KOPT-K1 (cell line): Measurements from ENCODE around the gene GALT.
A peak's percentile ranks its signal among the peaks of the same experiment; 100 is the strongest.
"Not testable (repeated sequence)": the region's sequence is repeated elsewhere in the genome, so short reads cannot be mapped to it uniquely, and the experiment has no call there.

ENCODE experiments used
- H3K27ac ChIP-seq: fragments of 200-600 bp; sonication (generic); 2 replicates; pipeline ENCODE4 v1.5.1; 2016; ENCODE audit warnings: antibody characterized with exemption, mild to moderate bottlenecking, low read depth, low read length; ENCODE audit not compliant: poor library complexity, severe bottlenecking
- H3K36me3 ChIP-seq: fragments of 200-600 bp; sonication (generic); 2 replicates; pipeline ENCODE4 v1.5.1; 2017; ENCODE audit warnings: antibody characterized with exemption, mild to moderate bottlenecking, low read length, moderate library complexity; ENCODE audit not compliant: insufficient read depth
- H3K9me3 ChIP-seq: fragments of 200-600 bp; sonication (generic); 2 replicates; pipeline ENCODE4 v1.5.1; 2017; ENCODE audit warnings: antibody characterized with exemption, low read length, mild to moderate bottlenecking; ENCODE audit not compliant: insufficient read depth, poor library complexity, severe bottlenecking

The GALT gene

DNA sequence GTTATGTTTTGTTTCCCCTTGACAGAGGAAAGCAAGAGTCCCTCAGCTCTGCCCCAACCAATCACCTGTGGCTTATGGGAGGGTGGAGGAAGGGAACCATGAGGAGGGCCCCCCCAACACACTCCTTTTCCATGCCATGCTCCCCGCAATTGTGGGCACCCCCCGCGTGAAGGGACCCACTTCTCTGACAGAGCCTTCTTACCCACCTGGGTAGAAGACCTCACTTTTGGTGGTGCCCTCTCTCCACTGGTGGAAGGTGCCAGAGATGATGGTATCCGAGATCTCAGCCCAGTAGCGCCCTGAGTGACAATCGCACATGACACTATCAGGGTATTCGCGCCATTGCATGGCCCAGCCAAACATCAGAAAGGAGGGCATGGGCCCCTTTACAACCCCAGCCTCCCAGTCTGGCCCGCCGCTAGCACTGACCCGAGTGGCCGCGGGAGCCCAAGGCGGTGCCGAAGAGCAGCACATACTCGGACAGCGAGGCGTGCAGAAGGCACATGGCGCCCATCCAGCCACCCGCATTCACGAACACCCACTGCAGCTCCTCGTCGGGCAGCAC lies 9.6 kb upstream of the GALT start:
- H3K36me3 ChIP-seq, result peaks cover 19% of the 10 kb centered on the region
- no peaks in the 10 kb centered on the region for H3K9me3 ChIP-seq
- H3K27ac ChIP-seq, result peak overlapping the region; percentile 84

GRCh38 chr9:34637356-34638137 lies 8.9 kb upstream of the GALT start, which contains the start of gene SIGMAR1:
Gene SIGMAR1, minus strand, starts transcription at chr9:34637787. Its CDS starts 90 bp downstream, at chr9:34637697.
- Histone ChIP-seq H3K27ac (peak within 1 kb of the TSS; percentile 84), H3K9me3 (no peaks in the 10 kb centered on the region), H3K36me3 (peaks cover 19% of the 10 kb centered on the region)

GRCh38 chr9:34638138-34638445 lies 8.4 kb upstream of the GALT start:
- Histone ChIP-seq H3K9me3 (no peaks in the 10 kb centered on the region), H3K36me3 (peaks cover 19% of the 10 kb centered on the region), H3K27ac (peak overlapping the region; percentile 84)

DNA sequence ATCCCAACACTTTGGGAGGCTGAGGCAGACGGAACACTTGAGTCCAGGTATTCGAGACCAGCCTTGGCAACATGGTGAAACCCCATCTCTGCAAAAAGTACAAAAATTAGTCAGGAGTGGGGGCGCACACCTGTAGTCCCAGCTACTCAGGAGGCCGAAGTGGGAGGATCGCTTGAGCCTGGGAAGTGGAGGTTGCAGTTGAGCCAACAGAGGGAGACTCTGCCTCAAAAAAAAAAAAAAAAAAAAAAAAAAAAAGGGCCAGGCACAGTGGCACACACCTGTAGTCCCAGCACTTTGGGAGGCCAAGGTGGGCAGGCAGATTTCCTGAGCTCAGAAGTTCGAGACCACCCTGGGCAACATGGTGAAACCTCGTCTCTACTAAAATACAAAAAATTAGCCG lies 7.2 kb upstream of the GALT start:
- H3K27ac ChIP-seq, H3K9me3 ChIP-seq: not testable (repeated sequence)
- H3K36me3 ChIP-seq, result peaks cover 18% of the 10 kb centered on the region

GRCh38 chr9:34642679-34643078 lies 3.8 kb upstream of the GALT start:
- no peaks in the 10 kb centered on the region for H3K9me3 ChIP-seq
- no peak overlapping the region for H3K27ac ChIP-seq

DNA sequence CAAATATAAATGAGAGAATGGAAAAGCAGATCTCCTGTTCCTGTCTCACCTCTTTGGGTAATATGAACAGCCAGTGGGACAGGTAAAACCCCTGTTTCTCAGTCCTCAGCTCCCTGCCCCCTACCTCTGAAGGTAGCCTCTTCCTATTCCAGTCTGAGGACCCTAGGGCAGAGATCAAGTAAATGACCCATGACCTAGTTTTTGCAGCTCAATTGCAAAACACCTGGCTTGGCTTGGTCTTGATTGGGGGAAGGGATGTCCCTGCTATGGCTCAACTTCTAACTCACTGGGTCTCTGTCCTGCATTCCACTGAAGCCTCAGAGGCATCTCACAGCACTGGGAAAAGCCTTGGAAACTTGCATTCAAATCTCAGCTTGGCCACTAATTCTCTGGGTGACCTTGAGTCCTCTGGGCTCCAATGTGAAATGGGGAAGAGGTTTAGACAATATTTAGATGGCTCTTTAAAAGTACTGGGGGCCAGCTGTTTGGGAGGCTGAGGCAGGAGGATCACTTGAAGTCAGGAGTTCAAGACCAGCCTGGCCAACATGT lies 1.6 kb upstream of the GALT start:
- no peak overlapping the region for H3K27ac ChIP-seq
- peaks cover 19% of the 10 kb centered on the region for H3K36me3 ChIP-seq
- no peaks in the 10 kb centered on the region for H3K9me3 ChIP-seq

More at GRCh38 chr9:34642679-34643078, 3.8 kb upstream of the GALT start:
- no peaks in the 10 kb centered on the region for H3K36me3 ChIP-seq

DNA sequence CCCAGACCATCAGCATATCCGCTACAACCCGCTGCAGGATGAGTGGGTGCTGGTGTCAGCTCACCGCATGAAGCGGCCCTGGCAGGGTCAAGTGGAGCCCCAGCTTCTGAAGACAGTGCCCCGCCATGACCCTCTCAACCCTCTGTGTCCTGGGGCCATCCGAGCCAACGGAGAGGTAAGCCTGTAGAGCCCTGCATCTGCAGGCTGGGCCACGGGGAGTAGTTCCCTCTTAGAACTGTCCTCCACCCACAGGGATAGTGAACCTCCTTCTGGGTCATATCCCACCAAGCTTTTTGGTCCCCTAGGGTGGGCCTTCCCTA lies 569 bp downstream of the GALT start:
- H3K27ac ChIP-seq, result peak overlapping the region; percentile 79
- no peaks in the 10 kb centered on the region for H3K9me3 ChIP-seq
- peaks cover 33% of the 10 kb centered on the region for H3K36me3 ChIP-seq

DNA sequence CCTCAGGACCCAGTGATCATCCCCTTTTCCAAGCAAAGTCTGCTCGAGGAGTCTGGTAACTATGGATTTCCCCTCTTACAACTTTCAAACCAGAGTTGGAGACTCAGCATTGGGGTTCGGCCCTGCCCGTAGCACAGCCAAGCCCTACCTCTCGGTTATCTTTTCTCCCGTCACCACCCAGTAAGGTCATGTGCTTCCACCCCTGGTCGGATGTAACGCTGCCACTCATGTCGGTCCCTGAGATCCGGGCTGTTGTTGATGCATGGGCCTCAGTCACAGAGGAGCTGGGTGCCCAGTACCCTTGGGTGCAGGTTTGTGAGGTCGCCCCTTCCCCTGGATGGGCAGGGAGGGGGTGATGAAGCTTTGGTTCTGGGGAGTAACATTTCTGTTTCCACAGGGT lies 1.2 kb downstream of the GALT start:
- peak overlapping the region; percentile 79 for H3K27ac ChIP-seq
- no peaks in the 10 kb centered on the region for H3K9me3 ChIP-seq
- H3K36me3 ChIP-seq, result peaks cover 33% of the 10 kb centered on the region

DNA sequence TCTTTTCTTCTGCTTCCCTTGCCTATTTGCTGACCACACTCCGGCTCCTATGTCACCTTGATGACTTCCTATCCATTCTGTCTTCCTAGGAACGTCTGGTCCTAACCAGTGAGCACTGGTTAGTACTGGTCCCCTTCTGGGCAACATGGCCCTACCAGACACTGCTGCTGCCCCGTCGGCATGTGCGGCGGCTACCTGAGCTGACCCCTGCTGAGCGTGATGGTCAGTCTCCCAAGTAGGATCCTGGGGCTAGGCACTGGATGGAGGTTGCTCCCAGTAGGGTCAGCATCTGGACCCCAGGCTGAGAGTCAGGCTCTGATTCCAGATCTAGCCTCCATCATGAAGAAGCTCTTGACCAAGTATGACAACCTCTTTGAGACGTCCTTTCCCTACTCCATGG lies 2.2 kb downstream of the GALT start:
- H3K36me3 ChIP-seq, result peaks cover 33% of the 10 kb centered on the region
- H3K9me3 ChIP-seq, result no peaks in the 10 kb centered on the region
- no peak overlapping the region for H3K27ac ChIP-seq

DNA sequence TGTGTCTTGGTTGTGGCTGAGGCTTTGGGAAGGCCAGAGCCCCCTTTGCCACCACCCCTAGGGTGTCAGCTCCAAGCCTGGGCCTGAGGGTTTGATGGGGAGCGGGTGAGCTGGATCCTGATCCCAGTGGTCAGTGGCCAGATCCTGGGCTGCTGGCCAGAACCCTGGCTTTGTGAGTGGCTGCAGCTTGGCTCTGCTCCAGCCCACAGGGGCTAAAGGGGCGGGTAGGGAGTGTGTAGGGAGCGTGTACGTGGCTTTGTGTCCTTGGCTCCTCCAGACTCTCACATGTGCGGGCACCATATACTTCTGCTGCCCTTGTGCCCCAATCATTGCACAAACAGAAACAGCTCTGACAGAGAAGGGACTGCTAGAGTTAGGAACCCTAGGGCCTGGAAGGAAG lies 4.3 kb downstream of the GALT start:
- no peaks in the 10 kb centered on the region for H3K9me3 ChIP-seq
- H3K27ac ChIP-seq, result no peak overlapping the region
- H3K36me3 ChIP-seq, result peaks cover 33% of the 10 kb centered on the region

DNA sequence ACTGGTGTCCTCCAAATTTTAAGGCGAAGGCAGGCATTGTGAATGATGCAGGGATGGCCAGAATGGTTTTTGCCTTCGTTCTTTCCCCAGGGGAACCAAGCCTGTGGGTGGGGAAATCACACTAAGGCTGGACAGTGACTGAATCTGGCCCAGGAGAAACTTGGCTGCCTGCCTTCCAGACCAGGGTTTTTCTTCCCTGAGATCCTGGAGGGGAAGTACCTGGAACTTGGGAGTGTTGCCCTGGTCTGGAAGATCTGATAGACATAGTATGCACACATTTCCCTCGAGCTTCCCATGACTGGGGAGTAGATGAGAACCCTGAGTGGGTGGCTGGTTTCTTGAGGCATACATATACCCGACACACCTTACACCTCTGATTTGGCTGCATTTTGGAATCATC lies 4.8 kb downstream of the GALT start:
- no peak overlapping the region for H3K27ac ChIP-seq
- H3K36me3 ChIP-seq, result peaks cover 33% of the 10 kb centered on the region
- H3K9me3 ChIP-seq, result no peaks in the 10 kb centered on the region

DNA sequence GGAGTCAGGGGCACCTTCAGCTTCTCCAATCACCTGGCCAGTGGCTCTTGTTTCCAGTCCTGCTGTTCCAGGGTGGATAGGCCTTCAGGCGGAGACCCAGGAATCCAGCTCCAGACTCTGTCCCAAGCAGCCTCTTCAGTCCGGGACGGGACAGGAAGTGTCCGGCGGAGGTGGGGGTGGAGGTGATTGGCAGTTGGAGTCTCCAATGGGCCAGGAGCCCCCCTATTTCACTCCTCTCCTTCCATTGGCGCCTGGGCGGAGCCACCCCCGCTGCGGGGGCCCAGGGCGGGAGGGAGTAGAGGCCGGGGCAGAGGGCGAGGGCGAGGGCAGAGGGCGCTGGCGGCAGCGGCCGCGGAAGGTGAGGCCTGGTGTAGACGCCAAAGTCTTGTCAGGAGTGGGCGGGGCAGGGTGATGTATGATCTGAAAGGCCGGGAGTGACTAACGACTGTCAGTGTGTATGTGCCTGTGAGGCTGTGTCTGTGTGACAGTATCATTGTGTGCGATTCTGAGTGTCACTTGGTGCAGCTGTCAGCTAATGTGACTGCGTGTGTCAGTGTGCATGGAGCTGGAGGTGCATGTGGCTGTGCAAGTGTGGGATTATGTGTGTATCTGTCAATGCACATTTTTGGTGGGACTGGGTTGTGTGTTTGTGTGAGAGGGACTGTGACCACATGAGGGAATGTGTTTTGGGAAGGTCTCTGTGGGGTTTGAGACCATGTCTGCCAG lies 5.6 kb downstream of the GALT start, which contains the start of gene IL11RA:
TSS of gene IL11RA (plus strand) at position 310 of the 726 bp plus-strand sequence. CDS start 3,033 bp downstream, outside the sequence.
- Histone ChIP-seq H3K27ac (no peak within 1 kb of the TSS), H3K36me3 (peaks cover 33% of the 10 kb centered on the region), H3K9me3 (no peaks in the 10 kb centered on the region)

- peaks cover 33% of the 10 kb centered on the region for H3K36me3 ChIP-seq
- H3K27ac ChIP-seq, result no peak overlapping the region
- H3K9me3 ChIP-seq, result no peaks in the 10 kb centered on the region
These were observed 6.1 kb downstream of the GALT start for GRCh38 chr9:34652602-34653000.

DNA sequence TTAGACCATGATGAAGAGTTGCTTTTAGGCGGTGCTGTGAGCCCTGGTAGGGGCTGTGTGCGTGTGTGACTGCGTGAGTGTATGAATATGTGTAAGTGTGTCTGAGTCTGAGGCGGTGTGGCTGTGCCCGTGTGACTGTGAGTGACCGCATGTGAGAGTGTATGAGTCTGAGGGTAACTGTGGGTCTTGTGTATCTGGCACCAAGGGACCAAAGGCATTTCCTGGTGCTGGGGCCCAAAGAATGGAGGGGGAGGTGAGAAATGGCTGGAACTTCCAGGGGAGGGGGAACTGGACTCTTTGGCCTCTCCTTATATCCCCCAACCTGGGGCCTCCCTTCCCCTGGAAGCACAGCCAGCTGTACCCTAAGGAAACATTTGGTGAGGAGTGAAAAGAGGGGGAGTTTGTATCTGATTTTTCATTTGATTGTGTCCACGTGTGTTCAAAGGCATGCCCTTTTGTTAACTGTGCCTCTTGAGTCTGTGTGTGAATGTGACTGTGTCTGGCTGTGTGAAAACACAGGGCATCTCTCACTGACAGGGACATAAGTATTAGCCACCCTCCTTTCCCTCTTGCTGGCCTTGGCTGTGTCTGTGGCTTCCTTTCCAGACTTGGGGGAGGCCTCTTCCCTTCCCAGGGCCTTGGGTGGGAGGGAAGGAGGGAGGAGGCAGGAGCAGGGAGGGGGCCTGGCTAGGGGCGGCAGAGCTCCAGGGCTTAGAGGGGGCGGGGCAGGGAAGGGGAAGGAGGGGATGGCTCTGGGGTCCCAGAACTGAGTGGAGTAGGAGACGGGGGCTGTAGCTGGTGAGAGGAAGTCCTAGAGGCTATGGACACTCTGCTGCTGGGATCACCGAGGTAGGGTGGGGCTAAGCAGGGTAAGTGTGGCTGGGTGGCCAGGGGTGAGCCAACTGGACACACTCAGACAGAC lies 6.9 kb downstream of the GALT start:
- no peak overlapping the region for H3K27ac ChIP-seq
- H3K9me3 ChIP-seq, result no peaks in the 10 kb centered on the region
- H3K36me3 ChIP-seq, result peaks cover 28% of the 10 kb centered on the region
